CD4-positive, alpha-beta T cell treated with Interleukin-2 at 100 ng/mL for 4 hours (primary cell): ENCODE data around the gene C10orf90.

Experiments
- DNase-seq: peaks from one replicate; pipeline ENCODE4 v3.0.0-alpha.2; 2020; ENCODE audit warnings: low spot score

C10orf90 gene

DNA sequence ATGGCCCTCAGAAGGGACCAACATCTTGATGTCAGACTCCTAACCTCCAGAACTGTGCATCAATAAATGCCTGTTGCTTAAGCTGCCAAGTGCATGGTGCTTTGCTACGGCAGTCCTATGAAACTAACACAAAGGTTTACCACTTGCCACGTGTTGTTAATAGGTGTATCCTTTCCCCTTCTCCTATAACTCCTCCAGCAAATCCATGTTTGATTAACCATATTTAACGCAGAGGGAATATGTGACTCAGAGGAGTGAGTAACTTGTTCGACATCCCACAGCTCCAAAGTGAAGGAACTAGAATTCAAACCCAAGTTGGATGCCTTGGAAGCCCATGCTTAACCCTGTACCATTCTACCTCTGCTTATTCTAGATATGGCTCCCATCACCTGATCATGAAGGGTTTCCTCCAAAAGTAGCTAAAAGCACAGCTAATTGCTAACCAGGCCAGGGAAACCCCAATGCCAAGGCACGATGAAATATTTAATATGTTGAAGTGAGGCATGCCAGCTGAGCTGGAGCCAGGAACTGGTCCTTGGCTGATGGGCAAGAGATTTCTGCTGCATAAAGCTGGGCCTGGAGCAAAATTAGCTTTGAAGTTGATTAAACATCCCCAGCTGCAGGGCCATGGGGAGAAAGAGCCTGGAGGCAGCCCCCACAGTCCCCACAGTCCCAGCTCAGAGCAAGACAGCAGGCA lies 131.9 kb downstream of the C10orf90 start:
- DNase-seq = no peak

DNA sequence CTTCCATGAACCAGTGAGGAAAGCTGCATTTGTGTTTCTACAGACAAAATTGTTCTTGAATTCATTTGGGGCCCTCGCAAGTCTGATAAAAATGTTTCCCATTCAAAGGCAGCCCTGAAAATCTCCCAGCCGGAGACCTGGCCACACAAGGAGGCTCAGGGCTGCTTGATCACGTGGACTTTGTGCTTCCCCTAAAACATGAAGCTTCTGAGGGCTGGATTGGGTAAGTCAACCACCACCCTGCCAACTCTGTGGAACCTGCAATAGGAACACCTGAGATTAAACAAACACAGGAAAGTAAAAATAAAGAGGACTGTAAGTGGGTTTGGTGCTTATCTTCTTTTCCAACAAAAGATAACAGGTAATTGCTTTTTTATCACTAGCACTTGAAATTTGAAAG lies 133.8 kb downstream of the C10orf90 start:
- DNase-seq = no peak

DNA sequence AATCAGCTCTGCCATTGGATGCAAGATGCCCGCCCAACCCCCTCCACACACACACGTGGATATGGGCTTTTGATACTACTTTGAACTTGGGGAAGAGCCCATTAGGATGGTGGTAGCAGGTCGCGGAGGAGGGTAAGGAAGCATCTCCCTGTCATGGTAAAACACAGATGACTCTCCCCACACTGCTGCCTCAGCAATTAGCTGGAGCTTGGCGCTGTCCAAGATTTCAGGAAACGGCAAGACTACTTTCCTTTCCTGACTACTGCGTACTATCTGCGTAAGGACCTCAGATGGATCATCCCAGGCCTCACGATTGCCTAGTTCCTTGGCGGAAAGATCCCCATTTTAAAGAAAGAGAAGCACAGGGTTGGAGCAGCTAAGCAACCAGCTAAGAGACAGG lies 134.3 kb downstream of the C10orf90 start:
- DNase-seq = no peak

DNA sequence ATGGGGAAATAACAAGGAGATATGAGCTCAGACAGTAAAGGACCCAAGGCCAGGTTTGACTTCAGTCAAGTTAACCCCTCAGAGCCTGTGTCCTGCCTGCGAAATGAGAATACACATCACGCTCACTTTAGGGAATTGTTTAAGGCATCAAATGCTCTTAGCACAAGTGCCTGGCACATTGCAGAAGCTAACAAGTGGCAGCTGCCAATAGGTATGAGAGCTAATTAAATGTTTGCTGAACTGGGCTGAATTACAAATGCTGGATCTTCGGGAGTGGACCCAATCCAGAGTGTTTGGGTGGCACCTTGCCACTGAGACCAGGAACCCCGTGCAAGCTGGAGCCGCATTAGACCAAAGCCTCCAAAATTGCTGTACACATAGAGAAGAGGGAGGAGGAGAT lies 136.8 kb downstream of the C10orf90 start:
- no peak for DNase-seq

DNA sequence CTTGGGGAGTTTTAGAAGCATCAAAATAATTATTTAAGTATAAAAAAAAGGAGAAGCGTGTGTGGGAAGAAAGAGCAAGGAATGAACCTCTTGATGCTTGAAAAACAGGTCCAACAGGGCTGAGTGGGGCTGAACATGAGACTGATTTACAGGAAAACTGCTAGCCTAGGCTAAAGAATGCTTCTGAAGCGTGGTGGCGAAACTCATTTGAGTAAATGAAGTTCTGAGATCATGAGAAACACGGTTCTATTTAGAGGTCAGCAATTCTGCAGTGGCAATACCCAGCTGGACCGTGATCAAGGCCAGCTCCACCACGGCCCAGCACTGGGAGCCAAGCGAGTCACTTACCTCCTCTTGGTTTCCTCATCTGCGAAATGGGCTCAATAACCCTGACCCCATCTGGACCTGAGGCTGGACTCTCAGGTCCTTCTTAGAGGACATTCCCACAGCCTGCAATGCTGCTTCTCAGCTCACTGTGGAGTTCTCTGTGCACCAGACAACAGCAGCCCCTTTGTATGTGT lies 142.1 kb downstream of the C10orf90 start:
- DNase-seq = no peak

DNA sequence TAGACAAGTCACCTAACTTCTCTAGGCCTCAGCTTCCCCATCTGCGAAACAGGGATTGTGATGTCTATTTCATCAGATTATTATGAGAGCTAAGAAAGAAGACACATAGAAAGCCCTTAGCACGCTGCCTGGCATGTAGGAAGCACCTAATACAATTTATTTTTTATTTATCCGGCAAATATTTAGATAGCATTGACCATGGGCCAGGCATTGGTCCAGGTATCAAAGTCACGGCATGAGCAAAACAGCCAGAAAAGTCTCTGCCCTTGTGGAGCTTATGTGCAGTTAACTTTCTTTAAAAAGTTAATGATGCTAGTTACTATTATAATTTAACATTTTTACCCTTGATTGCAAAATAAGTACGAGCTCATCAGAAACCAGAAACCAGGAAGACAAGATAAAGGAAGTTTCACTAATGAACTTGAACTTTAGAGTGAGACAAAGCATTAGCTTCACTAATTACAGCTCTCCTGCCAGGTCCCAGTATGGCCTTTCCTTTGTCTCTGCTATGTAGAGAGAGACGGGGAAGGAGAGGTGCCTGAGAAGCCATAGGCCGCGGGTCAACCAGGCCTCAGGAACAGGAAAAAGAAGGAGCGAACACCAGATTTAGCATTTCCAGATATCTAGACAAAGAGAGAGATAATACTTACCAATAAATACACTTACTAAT lies 142.7 kb downstream of the C10orf90 start:
- DNase-seq = no peak

DNA sequence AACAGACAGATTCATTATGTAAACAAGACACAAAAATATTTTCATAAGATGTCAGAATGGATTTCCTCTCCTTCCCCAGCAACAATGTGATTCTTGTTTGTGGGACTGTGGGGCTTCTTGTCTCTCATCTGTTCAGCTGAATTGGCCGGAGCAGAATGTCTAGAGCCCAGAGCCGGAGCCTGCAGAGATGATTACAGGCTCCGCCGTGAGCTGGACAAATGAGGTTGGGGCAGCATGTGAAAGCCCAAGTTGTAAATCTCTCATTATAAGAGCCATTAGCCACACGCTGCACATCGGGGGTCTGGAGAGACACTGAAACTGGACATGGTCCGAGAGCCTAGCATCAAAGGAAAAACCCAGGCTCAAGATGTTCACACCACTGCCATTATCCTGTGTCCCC lies 145.2 kb downstream of the C10orf90 start:
- DNase-seq = no peak

DNA sequence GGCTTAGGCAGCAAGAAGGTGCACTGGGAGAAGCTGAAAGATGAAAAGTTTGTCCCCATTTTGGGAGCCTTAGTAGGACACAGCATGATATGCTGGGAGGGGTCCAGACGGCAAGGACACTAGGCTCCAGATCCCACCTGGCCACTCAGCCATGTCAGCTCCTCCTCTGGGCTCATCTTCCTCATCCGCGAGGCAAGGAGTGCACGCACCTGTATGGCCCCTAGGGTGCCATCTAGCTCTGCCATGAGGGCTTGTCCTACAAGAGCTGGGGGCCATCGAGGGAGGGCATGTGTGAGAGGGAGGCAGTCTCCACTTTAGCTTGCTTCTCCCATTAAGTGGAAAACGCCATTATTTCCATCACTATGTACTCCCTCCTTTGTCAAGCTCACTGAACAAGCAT lies 146.0 kb downstream of the C10orf90 start:
- DNase-seq = no peak

DNA sequence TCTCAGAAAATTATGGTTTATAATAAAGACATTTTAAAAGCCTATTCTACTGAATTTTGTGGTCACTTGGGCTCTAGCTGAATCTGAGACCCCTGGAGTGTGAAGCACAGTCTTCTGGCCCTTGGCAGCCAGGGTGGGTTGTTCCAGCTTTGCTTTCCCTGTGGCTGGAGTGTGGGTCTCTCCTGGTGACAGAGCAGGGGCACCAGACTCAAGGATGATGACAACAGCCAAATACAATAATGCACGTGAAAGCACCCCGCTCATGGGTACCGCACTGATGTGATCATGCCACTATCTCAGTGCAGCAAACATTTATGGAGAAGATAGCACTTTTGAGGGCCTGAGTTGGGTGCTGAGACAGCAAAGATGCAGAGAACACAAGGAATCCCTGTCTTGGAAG lies 147.4 kb downstream of the C10orf90 start:
- no peak for DNase-seq

DNA sequence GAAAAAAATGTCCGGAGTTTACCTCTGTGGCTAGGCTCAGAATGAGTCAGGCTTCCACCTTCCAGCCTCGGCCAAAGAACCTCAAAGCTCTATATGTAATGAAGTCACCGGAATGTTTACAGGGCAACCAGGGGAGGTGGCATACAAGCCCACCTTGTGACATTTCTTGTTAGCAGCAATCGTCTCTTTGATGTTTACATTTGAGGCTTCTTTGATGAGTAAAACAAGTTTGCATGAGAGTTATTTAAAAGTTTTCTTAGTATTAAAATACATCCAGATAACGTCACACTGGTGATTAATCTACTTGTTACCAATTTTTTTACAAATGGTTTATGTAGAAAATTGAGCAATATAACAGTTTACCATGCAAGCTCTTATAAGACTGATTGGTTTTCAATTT lies 149.1 kb downstream of the C10orf90 start:
- DNase-seq = no peak

DNA sequence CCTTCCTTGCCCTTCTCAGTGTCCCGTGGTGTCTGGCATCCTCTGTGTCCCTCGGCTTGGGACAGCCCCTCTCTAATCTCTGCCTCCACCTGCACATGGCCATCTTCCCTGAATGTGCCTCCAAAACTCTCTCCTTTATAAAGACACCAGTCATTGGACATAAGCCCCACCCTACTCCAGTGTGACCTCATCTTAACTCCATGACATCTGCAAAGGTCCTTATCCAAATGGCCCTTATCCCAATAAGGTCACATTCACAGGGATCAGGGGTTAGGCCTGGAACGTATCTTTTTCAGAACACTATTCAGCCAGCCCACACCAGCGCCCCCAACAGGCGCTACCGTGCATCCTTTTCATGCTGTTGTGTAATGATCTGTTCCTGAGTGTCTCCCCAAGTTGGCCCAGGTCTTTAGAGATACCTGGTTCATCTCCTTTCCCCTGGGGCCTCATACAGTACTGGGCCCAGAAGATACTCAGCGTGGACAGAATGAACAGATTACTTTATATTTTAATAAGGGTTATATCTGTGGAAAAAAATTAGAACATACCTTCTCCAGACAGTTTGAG lies 149.7 kb downstream of the C10orf90 start:
- no peak for DNase-seq

DNA sequence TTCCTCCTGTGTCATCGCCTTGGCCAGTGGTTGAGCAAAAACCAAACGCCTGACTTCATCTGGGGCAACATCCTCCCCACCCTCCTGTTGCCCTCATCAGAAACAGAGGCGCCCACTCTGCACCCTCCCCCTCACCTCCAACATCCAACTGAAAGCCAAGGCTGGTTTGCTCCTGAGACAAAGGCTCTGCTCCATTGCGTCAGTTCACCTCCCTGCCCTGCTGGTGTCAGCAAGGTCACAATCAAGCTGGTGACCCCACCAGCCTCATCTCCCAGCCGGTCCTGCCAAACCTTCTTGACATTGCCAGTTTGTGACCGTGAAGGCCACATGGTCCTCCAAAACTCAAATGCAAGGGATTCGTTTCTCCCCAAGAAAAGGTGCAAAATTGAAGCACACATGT lies 150.5 kb downstream of the C10orf90 start:
- DNase-seq = no peak

DNA sequence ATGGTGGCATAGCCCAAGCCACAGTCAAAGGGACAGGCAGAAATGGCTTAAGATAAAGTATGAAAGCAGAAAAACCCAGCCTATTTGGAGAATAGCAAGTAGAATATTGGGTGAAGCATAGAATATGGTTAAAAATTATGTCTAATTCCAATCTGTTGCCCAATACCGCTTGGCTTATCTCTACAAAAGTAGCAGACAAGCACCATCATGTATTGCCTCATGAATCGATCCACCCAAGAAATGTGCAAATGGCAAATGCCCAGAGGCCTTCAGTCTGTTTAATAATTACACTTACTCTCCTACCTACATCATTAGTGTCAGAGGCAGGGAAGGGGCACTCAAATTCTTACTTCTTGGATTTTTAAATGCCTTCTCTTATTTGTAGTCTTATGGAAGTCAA lies 151.3 kb downstream of the C10orf90 start:
- no peak for DNase-seq

DNA sequence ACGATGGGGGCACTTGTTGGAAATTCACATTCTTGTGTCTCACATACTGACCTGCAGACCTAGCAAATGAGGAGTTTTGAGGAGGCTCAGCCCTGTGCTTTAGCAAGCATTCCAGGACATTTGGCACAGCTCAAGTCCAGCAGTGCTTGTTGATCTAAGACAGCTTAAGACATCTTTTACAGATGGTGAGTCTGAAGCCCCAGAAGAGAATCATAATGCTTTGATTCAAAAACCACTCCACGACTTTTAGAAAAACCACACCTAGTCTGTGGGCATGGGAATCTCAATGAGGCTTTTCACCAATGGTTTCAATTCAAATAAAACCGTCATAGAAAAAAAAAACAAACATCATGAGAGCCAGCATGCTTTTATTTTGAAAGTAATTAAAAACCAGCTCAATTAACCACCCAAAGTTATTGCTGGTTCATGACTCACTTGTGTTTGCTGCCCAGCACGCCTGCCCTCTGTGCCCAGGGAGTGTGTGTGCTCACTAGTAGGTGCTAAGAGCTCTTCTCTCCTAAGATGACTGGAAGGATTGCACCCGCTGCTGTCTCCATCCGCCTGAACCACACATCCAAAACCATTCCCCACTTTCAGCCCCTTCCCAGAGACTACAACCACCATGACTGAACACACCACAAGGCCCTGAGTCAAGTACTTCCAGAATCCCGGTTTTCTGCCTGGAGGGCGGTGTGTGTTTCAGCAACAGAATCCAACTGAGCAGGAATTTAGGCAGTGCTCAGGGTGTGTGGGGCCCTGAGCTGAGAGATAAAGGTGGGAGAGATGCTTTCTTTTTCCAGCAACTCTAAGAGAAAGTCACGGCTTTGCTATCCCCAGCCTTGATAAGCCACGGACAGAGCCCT lies 152.0 kb downstream of the C10orf90 start:
- no peak for DNase-seq

DNA sequence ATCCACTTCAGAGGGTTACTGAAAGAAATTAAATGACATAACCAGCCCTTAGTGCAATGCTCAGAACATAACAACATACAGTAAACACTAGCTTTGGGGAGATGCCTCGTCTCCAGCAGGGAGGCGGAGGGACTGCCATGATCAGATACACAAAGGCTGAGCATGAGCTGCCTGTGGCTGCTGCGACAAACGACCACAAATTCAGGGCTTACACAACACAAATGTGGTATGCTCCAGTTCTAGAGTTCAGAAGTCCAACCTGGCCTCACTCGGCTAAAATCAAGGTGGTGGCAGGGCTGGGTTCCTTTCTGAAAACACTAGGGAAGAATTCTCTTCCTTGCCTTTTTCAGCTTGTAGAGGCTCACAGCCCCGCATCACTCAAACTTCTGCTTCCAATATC lies 154.0 kb downstream of the C10orf90 start:
- DNase-seq = no peak

DNA sequence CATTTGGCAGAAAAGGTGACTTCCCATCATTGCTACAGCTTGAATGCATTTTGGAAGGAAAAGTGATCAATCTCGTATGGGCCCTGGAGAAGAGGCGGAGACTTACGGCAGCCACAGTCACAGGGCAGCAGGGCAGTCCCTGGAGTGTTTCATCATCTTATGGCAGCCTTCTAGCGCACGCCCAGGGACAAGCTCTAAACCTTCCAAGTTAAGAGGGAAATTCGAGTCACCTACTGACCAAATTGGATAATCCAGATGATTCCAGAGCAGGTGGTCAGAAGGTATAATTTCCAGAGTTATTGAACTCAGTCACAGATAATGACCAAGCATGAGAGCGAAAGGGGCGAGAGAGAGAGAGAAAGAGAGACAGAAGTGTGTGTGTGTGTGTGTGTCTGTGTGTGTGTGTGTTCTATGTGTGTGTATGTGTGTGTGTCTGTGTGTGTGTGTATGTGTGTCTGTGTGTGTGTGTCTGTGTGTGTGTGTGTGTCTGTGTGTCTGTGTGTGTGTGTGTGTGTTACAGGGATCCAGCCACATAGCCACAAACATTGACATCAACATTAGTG lies 158.5 kb downstream of the C10orf90 start:
- no peak for DNase-seq

DNA sequence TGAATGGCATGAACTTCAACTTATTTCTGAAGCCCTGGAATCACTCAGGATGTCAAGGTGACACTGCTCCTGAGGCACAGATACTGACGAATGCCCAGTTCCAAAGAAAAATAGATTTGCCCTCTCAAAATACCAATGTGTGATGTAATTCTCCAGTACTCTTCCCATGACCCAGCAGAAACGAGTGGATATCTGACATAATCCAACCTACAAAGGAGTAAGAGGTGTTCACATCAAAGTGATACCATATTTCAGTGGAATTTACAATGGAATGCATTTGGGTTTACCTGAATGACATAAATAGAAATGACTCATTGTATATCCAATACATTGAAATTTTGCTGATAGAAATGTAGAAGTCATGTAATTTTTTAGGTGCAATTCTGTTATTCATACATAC lies 161.3 kb downstream of the C10orf90 start:
- DNase-seq = no peak

DNA sequence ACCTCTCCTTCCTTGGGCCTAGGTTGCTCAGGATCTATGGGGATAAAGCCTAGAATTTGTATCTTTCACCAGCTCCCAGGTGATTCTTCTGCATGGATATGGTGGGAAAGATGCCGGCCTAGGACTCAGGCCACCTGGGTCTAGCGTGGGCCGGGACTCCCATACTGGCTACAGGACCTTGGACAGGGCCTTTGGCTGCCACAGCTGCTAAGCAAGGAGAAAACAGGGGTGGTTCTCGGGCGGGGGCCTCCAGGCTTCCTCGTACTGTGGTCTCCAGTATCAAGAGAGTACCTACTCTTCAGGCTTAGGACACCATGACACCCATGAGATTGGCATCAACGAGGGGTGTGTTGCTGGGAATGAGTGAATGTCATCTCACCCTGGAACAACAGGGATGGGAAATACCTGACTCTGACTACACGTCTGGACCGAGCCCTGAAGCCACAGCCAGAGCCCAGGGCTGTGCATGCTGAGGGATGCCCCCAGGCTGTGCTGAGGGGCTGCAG lies 161.9 kb downstream of the C10orf90 start:
- DNase-seq = no peak

DNA sequence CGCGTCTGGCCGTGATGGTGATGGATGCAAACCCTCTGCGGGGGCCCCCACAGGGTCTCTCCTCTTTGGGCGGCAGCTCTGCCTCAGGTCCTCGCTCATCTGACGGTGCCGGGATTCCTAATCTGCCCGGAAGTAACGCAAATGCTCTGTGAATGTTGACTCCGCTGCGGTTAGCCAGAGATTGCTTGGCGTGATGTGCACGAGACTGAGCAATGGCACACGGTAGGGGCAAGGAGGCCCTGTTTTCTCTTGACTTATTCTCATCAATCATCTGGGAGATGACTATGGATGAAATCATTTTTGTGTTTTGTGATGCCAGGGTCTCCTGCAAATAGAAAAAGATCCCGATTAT lies 165.8 kb downstream of the C10orf90 start:
- DNase-seq = no peak

DNA sequence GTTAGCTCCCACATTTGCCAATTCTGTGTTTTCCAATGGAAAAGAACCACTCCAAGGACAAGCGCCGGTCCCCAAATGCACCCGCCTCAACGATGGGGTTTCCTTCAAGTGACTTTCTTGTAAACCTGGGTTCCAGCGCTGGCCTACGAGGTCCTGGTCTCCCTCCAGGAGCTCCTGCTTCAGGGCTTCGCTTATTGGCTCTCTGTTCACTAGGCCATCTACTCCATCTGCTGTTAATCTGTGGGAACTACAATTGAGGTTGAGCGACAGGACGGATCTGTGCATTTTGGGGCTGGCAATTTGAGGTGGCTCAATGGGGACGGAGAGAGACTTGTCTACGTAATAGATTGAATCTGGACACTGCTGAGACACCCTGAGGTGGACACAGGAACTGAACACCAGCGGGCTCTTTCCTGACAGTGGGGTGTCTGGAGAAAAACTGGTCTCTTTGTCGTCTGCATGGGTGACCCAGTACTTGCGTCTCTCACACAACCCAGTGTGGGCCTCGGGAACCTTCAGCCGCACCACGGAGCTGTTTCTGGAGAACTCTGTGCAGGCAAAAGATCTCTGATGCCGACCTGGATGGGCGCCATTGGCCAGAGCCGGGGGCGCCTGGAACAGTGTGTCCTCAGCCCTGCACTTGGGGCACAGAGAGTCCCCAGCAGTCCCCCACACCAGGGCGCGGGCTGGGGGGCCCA lies 166.3 kb downstream of the C10orf90 start:
- peak; percentile 5 for DNase-seq

DNA sequence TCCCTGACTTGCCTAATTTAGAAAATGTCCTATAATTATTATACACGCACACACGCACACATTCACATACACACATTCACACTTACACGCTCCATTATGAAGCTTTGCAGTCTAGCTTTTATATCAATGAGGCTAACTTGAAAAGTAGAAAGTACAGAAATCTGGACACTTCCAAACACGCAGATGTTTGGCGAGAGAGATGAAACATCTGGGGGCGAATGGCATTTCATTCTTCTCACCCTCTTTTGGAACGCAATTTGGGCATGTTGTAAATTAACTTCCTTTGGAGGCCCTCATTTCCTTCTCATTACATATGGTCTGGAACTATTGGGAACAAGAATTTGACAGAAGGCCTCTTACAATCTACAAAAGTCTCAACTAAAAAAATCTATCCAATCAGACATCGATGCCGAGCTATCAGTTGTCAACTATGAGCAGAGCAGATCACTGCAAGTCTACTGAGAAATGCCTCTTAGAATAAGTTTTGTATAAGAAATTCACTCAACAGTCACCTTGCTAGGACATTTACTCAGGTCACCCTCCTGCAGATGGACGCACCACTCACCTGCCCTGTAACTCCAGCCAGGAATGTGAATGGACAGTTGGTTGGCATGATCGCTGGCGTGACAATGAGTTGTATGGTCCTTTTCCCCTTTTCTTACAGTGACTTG lies 167.0 kb downstream of the C10orf90 start:
- DNase-seq = no peak
